Mucosa of rectum (tissue), 2 donors: ENCODE measurements around the gene HLA-DMB.

Experiments used
- H3K27ac ChIP-seq, 2 donors: one replicate each; pipeline ENCODE4 v1.7.0; 2013; ENCODE audit warnings: inconsistent platforms in 2 of 2, low read depth in 2 of 2, low read length in 2 of 2
- H3K27me3 ChIP-seq, 2 donors: one replicate each; pipeline ENCODE4 v1.7.0; 2013; ENCODE audit warnings: low read length in 2 of 2; ENCODE audit not compliant: control insufficient read depth in 2 of 2, insufficient read depth in 2 of 2
- H3K36me3 ChIP-seq, 2 donors: one replicate each; pipeline ENCODE4 v1.7.0; 2013; ENCODE audit warnings: low read length in 2 of 2; ENCODE audit not compliant: control insufficient read depth in 2 of 2, insufficient read depth in 2 of 2
- H3K4me1 ChIP-seq, 2 donors: one replicate each; pipeline ENCODE4 v1.7.0; 2013; ENCODE audit warnings: low read length in 2 of 2, mild to moderate bottlenecking in 1 of 2; ENCODE audit not compliant: control insufficient read depth in 2 of 2, insufficient read depth in 2 of 2
- H3K4me3 ChIP-seq, 2 donors: one replicate each; pipeline ENCODE4 v1.7.0; 2013; ENCODE audit warnings: low read length in 2 of 2
- H3K9ac ChIP-seq, 2 donors: one replicate each; pipeline ENCODE4 v1.7.0; 2013; ENCODE audit warnings: low read length in 2 of 2, low read depth in 1 of 2, mild to moderate bottlenecking in 1 of 2
- H3K9me3 ChIP-seq, 2 donors: one replicate each; pipeline ENCODE4 v1.7.0; 2013; ENCODE audit warnings: low read length in 2 of 2; ENCODE audit not compliant: control insufficient read depth in 2 of 2
- donor health status: healthy.
- donor health status: Normal muscosa, but diverticular disease.

HLA-DMB gene

GRCh38 chr6:32908897-32909296 lies 31.9 kb downstream of the HLA-DMB start:
- no peak overlapping the region for H3K4me3 ChIP-seq
- no peaks in the 10 kb centered on the region for H3K36me3 ChIP-seq
- H3K9me3 ChIP-seq, result no peaks in the 10 kb centered on the region
- no peak overlapping the region for H3K9ac ChIP-seq
- no peak overlapping the region for H3K27ac ChIP-seq
- no peaks in the 10 kb centered on the region for H3K4me1 ChIP-seq
- H3K27me3 ChIP-seq, result no peaks in the 10 kb centered on the region

GRCh38 chr6:32906539-32906938 lies 34.3 kb downstream of the HLA-DMB start:
- no peak overlapping the region for H3K4me3 ChIP-seq
- H3K4me1 ChIP-seq, result no peaks in the 10 kb centered on the region
- no peak overlapping the region for H3K9ac ChIP-seq
- H3K36me3 ChIP-seq, result no peaks in the 10 kb centered on the region
- H3K9me3 ChIP-seq, result no peaks in the 10 kb centered on the region
- H3K27ac ChIP-seq, result no peak overlapping the region
- no peaks in the 10 kb centered on the region for H3K27me3 ChIP-seq

GRCh38 chr6:32905078-32905477 lies 35.8 kb downstream of the HLA-DMB start:
- no peak overlapping the region for H3K27ac ChIP-seq
- no peaks in the 10 kb centered on the region for H3K36me3 ChIP-seq
- H3K4me1 ChIP-seq, result no peaks in the 10 kb centered on the region
- no peak overlapping the region for H3K9ac ChIP-seq
- H3K4me3 ChIP-seq, result no peak overlapping the region
- H3K9me3 ChIP-seq, result no peaks in the 10 kb centered on the region
- no peaks in the 10 kb centered on the region for H3K27me3 ChIP-seq

GRCh38 chr6:32903952-32904351 lies 36.9 kb downstream of the HLA-DMB start:
- H3K4me3 ChIP-seq, result no peak overlapping the region
- no peaks in the 10 kb centered on the region for H3K27me3 ChIP-seq
- H3K36me3 ChIP-seq, result no peaks in the 10 kb centered on the region
- no peak overlapping the region for H3K27ac ChIP-seq
- H3K4me1 ChIP-seq, result no peaks in the 10 kb centered on the region
- H3K9me3 ChIP-seq, result no peaks in the 10 kb centered on the region
- no peak overlapping the region for H3K9ac ChIP-seq

- peaks cover 10 to 12% of the 10 kb centered on the region in 2 donors for H3K4me1 ChIP-seq
- H3K4me3 ChIP-seq, result peak overlapping the region; percentile 84 to 95
- H3K36me3 ChIP-seq, result no peaks in the 10 kb centered on the region
- no peaks in the 10 kb centered on the region for H3K9me3 ChIP-seq
- peak overlapping the region; percentile 88 to 99 for H3K9ac ChIP-seq
- no peaks in the 10 kb centered on the region for H3K27me3 ChIP-seq
- peak overlapping the region; percentile 95 to 96 for H3K27ac ChIP-seq
Measured at GRCh38 chr6:32895006-32895345, 45.9 kb downstream of the HLA-DMB start.

- Histone ChIP-seq H3K4me3 (peak overlapping the region; percentile 84 to 95), H3K9ac (peak overlapping the region; percentile 88 to 99), H3K27ac (peak overlapping the region; percentile 95 to 96), H3K36me3 (no peaks in the 10 kb centered on the region), H3K9me3 (no peaks in the 10 kb centered on the region), H3K4me1 (peaks cover 10 to 12% of the 10 kb centered on the region in 2 donors), H3K27me3 (no peaks in the 10 kb centered on the region)
Measured at GRCh38 chr6:32894085-32895005, 46.5 kb downstream of the HLA-DMB start.

- Histone ChIP-seq H3K27ac (no peak overlapping the region), H3K36me3 (no peaks in the 10 kb centered on the region), H3K9ac (no peak overlapping the region), H3K4me3 (no peak overlapping the region), H3K27me3 (no peaks in the 10 kb centered on the region), H3K4me1 (peaks cover 8 to 13% of the 10 kb centered on the region in 2 donors), H3K9me3 (no peaks in the 10 kb centered on the region)
Measured at GRCh38 chr6:32890831-32891230, 50.0 kb downstream of the HLA-DMB start.

- no peaks in the 10 kb centered on the region for H3K27me3 ChIP-seq
- H3K9ac ChIP-seq, result no peak overlapping the region
Measured at GRCh38 chr6:32889533-32889932, 51.3 kb downstream of the HLA-DMB start.

GRCh38 chr6:32888576-32888975 lies 52.3 kb downstream of the HLA-DMB start:
- Histone ChIP-seq H3K27me3 (no peaks in the 10 kb centered on the region), H3K9ac (no peak overlapping the region), H3K36me3 (no peaks in the 10 kb centered on the region), H3K9me3 (no peaks in the 10 kb centered on the region), H3K4me3 (no peak overlapping the region), H3K4me1 (peaks cover 0 to 3% of the 10 kb centered on the region in 2 donors), H3K27ac (no peak overlapping the region)

More at GRCh38 chr6:32889533-32889932, 51.3 kb downstream of the HLA-DMB start:
- no peak overlapping the region for H3K27ac ChIP-seq
- H3K4me1 ChIP-seq, result peaks cover 0 to 5% of the 10 kb centered on the region in 2 donors
- no peak overlapping the region for H3K4me3 ChIP-seq
- no peaks in the 10 kb centered on the region for H3K9me3 ChIP-seq
- H3K36me3 ChIP-seq, result no peaks in the 10 kb centered on the region

- Histone ChIP-seq H3K9me3 (no peaks in the 10 kb centered on the region), H3K27ac (no peak overlapping the region), H3K36me3 (no peaks in the 10 kb centered on the region), H3K4me3 (no peak overlapping the region), H3K27me3 (no peaks in the 10 kb centered on the region), H3K9ac (no peak overlapping the region), H3K4me1 (peaks cover 0 to 2% of the 10 kb centered on the region in 2 donors)
Measured at GRCh38 chr6:32887616-32888015, 53.2 kb downstream of the HLA-DMB start.
